Retinal pigment epithelial cell (primary cell): Measurements from ENCODE around the gene IL6ST.

ENCODE experiments used
- DNase-seq: peaks from one replicate; pipeline ENCODE4 v3.0.0-alpha.2; 2010; ENCODE audit warnings: low read depth
- H3K4me3 ChIP-seq: 2 replicates; pipeline ENCODE4 v1.5.1; 2011; ENCODE audit warnings: mild to moderate bottlenecking, low read length, control low read depth, moderate library complexity
- CTCF ChIP-seq: conservative IDR thresholded peaks from 2 replicates; pipeline ENCODE4 v1.5.1; 2011; ENCODE audit warnings: low read depth, low read length, control low read depth, inconsistent platforms

IL6ST gene

DNA sequence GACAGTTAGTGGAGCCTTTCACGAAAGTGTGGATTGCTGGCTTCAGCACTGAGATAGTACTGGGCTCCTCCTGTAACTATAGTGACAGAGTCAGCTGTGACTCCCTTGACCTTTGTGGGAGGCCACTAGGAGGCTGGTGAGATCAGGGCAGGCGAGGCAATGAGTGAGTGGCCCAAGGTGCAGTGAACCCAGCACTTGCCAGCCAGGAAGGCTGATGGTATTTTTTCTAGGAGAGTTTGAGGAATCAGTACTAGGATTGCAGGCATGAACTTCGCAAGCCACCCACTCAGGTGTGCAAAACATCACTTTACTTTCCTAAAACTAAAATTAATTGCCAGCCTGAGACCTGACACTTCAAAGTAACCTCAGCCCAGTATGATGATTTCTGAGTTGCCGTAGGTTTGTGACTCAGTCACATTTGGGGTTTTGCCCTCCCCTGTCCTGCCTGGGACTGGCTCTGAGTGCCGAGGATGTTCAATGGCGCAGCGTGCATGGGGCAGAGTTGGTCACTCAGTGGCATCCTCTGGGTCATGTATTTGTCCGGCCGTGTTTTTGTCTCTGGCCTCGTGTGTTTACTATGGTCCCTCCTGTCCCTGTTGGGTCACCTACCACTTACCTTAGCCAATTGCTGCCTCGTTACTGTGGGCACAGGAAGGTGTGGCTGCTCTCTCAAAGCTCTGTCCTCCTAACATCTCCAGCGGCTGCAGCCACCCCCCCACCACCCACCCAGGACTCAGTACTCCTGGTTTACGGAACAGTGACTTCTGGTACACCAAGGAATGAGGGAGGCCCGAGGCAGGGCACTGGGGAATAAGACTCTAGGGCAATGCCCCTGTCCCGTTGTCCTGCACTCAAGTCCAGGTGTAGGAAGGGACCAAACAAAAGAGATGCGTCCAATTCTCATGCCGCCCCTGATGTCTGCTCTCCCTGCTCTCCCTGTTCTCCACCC, 76.4 kb downstream of the IL6ST start:
- no peak for DNase-seq
- H3K4me3 ChIP-seq = no peak overlapping the region
- no peak for TF ChIP-seq CTCF

GRCh38 chr5:55917402-55918086, 77.2 kb downstream of the IL6ST start:
- no peak overlapping the region for H3K4me3 ChIP-seq
- DNase-seq = no peak
- TF ChIP-seq CTCF = no peak

- no peak for TF ChIP-seq CTCF
- no peak for DNase-seq
- H3K4me3 ChIP-seq = no peak overlapping the region
These were observed 77.8 kb downstream of the IL6ST start for GRCh38 chr5:55916986-55917385.

- H3K4me3 ChIP-seq = no peak overlapping the region
- DNase-seq = no peak
- no peak for TF ChIP-seq CTCF
These were observed 79.0 kb downstream of the IL6ST start for GRCh38 chr5:55915783-55916182.

DNA sequence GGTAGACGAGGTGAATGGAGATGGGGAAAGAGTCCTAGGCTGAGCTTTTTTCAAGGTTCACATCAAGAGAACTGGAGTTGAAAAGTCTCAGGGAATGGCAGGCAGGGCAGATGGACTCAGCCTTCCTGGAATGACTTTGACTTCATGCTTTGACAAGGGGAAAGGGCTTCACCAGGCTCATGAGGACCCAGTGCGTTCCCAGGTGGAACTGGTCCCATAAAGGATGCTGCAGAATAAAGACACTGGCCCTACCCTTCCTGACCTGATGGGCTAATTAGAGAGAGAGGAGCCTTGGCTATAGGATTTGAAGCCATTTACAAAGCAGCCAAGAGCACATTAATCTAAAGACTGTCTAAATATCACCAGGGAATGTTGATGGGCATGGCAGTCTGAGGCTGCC, 79.8 kb downstream of the IL6ST start:
- no peak for TF ChIP-seq CTCF
- no peak overlapping the region for H3K4me3 ChIP-seq
- DNase-seq = no peak

DNA sequence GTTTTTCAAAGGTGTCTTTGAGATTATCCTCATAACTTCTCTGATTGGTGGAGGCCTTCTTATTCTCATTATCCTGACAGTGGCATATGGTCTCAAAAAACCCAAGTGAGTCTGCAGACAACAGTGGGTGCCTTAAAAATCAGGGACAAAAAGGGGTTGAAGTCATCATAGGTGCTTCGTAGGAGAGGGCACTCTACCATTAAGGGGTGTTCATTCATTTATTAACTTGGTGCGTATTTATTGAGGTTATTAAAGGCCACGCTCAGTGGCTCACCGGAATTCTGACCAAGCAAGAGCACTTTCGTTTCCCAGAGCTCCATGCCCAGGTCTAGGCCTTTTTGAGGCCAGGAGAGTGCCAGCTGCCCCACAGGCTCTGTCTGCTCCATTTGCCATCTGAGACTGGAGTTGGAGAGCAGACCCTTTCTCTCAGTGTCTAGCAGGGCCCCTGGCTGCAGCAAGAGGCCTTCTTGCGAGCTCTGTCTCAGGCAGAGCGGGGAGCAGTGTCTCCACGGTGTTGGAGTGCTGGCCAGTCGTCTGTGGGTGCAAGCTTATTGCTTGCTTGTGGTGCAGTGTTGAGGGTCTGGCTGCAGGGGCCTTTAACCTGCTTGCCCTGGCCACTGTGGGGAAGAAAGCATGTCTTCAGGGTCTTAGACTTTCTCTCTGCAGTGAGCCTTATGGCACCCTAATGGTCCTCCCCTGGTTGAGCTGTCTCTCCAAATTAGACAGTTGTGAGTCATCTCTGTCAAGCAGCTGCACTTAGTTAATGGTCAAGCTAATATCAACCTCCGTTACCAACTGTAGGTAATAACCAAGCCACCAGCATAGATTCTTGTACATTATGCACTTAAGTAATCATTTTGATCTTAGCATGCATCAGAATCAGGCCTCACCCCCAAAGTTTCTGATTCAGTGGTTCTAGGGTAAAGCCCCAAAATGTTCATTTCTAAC, 81.0 kb downstream of the IL6ST start:
- no peak for DNase-seq
- H3K4me3 ChIP-seq = no peak overlapping the region
- no peak for TF ChIP-seq CTCF
